Naive B cell (primary cell): ENCODE measurements around the gene SAP30BP. TPM values are rescaled to one million over a fixed set of nuclear protein-coding genes. Genes with fewer than 3 reads are reported as not detected.

ENCODE experiments used
- ATAC-seq, 2 donors: fragments of 150-1000 bp; cut with Tn5 transposase; 2 replicates each; pipeline ENCODE4 v1.10.0; 2021; ENCODE audit warnings: low read depth in 2 of 2, mild to moderate bottlenecking in 2 of 2, moderate library complexity in 2 of 2
- DNase-seq: peaks from one replicate; pipeline ENCODE4 v3.0.0; 2022
- H3K27ac Mint-ChIP-seq, 6 donors: one replicate each; pipeline ENCODE4 v1.8.0; 2020 to 2022; ENCODE audit warnings: mild to moderate bottlenecking in 6 of 6, mixed read lengths in 6 of 6, moderate library complexity in 5 of 6, inconsistent platforms in 2 of 6
- H3K27me3 Mint-ChIP-seq, 3 donors: one replicate each; pipeline ENCODE4 v1.8.0; 2021 to 2022; ENCODE audit warnings: mixed read lengths in 3 of 3, mild to moderate bottlenecking in 1 of 3
- H3K36me3 Mint-ChIP-seq, 2 donors: one replicate each; pipeline ENCODE4 v1.8.0; 2020 to 2022; ENCODE audit warnings: mixed read lengths in 2 of 2, inconsistent platforms in 1 of 2, mild to moderate bottlenecking in 1 of 2
- H3K4me1 Mint-ChIP-seq, 3 donors: one replicate each; pipeline ENCODE4 v1.8.0; 2020 to 2022; ENCODE audit warnings: mixed read lengths in 3 of 3, inconsistent platforms in 1 of 3, mild to moderate bottlenecking in 1 of 3, moderate library complexity in 1 of 3
- H3K4me3 Mint-ChIP-seq, 8 donors: one replicate each; pipeline ENCODE4 v1.8.0; 2020 to 2022; ENCODE audit warnings: mild to moderate bottlenecking in 8 of 8, mixed read lengths in 8 of 8, moderate library complexity in 8 of 8, inconsistent platforms in 2 of 8
- H3K9me3 Mint-ChIP-seq, 7 donors: one replicate each; pipeline ENCODE4 v1.8.0; 2020 to 2022; ENCODE audit warnings: mixed read lengths in 7 of 7, mild to moderate bottlenecking in 5 of 7, inconsistent platforms in 2 of 7, moderate library complexity in 1 of 7
- polyA plus RNA-seq, 6 donors: library from polyadenylated mRNA; unstranded; fragments of 300-500 nt; fragmentation: Illumina TruSeq; gene quantifications; one replicate each; pipeline ENCODE4 v1.2.3, GENCODE V29; 2021; ENCODE audit warnings: low read depth in 6 of 6

The SAP30BP gene
- polyA plus RNA-seq, 6 donors from 2014 or later = 72.3 to 105 (median 95.6) TPM

- H3K4me3 Mint-ChIP-seq = no peak overlapping the region
- no peak overlapping the region for H3K27ac Mint-ChIP-seq
- no peak for ATAC-seq
- no peaks in the 10 kb centered on the region for H3K36me3 Mint-ChIP-seq
- H3K9me3 Mint-ChIP-seq = peaks cover 0 to 1% (median 0%) of the 10 kb centered on the region in 7 donors
- peaks cover 8 to 15% (median 8%) of the 10 kb centered on the region in 3 donors for H3K4me1 Mint-ChIP-seq
- no peak for DNase-seq
- H3K27me3 Mint-ChIP-seq = peaks cover 0 to 7% (median 0%) of the 10 kb centered on the region in 3 donors
These were observed 70.2 kb downstream of the SAP30BP start for GRCh38 chr17:75737133-75737962.

GRCh38 chr17:75738218-75738802 lies 71.2 kb downstream of the SAP30BP start:
- Mint-ChIP-seq H3K9me3 (peaks cover 0 to 1% (median 0%) of the 10 kb centered on the region in 7 donors), H3K4me1 (peaks cover 8 to 15% (median 8%) of the 10 kb centered on the region in 3 donors), H3K27me3 (peaks cover 0 to 7% (median 0%) of the 10 kb centered on the region in 3 donors), H3K4me3 (no peak overlapping the region), H3K27ac (peak overlapping the region in 1 of 6 donors; percentile 78), H3K36me3 (no peaks in the 10 kb centered on the region)
- ATAC-seq = no peak
- no peak for DNase-seq

- Mint-ChIP-seq H3K9me3 (peaks cover 0 to 1% (median 0%) of the 10 kb centered on the region in 7 donors), H3K4me1 (peaks cover 7 to 15% (median 8%) of the 10 kb centered on the region in 3 donors), H3K27ac (no peak overlapping the region), H3K4me3 (no peak overlapping the region), H3K36me3 (no peaks in the 10 kb centered on the region), H3K27me3 (peaks cover 0 to 7% (median 0%) of the 10 kb centered on the region in 3 donors)
- ATAC-seq (no peak), DNase-seq (no peak)
These were observed 72.0 kb downstream of the SAP30BP start for GRCh38 chr17:75739174-75739573.

GRCh38 chr17:75739801-75740200 lies 72.7 kb downstream of the SAP30BP start:
- no peak for DNase-seq
- no peak for ATAC-seq
- Mint-ChIP-seq H3K4me1 (peaks cover under 1 to 9% (median 8%) of the 10 kb centered on the region in 3 donors), H3K4me3 (no peak overlapping the region), H3K27ac (no peak overlapping the region), H3K36me3 (no peaks in the 10 kb centered on the region), H3K9me3 (no peaks in the 10 kb centered on the region), H3K27me3 (peaks cover 0 to 7% (median 0%) of the 10 kb centered on the region in 3 donors)

GRCh38 chr17:75740215-75740614 lies 73.1 kb downstream of the SAP30BP start:
- no peak for DNase-seq
- no peak overlapping the region for H3K27ac Mint-ChIP-seq
- no peak for ATAC-seq
- no peaks in the 10 kb centered on the region for H3K9me3 Mint-ChIP-seq
- H3K27me3 Mint-ChIP-seq = peaks cover 0 to 7% (median 0%) of the 10 kb centered on the region in 3 donors
- H3K36me3 Mint-ChIP-seq = no peaks in the 10 kb centered on the region
- peaks cover 0 to 9% (median 8%) of the 10 kb centered on the region in 3 donors for H3K4me1 Mint-ChIP-seq
- H3K4me3 Mint-ChIP-seq = no peak overlapping the region

GRCh38 chr17:75740631-75741077 lies 73.5 kb downstream of the SAP30BP start:
- Mint-ChIP-seq H3K27me3 (peaks cover 0 to 7% (median 0%) of the 10 kb centered on the region in 3 donors), H3K27ac (no peak overlapping the region), H3K4me1 (peaks cover 0 to 9% (median 8%) of the 10 kb centered on the region in 3 donors), H3K36me3 (no peaks in the 10 kb centered on the region), H3K9me3 (no peaks in the 10 kb centered on the region), H3K4me3 (no peak overlapping the region)
- ATAC-seq (no peak), DNase-seq (no peak)

- Mint-ChIP-seq H3K4me3 (no peak overlapping the region), H3K4me1 (peaks cover 0 to 9% (median 8%) of the 10 kb centered on the region in 3 donors), H3K9me3 (no peaks in the 10 kb centered on the region), H3K27ac (no peak overlapping the region), H3K27me3 (peaks cover 0 to 7% (median 0%) of the 10 kb centered on the region in 3 donors), H3K36me3 (no peaks in the 10 kb centered on the region)
- no peak for DNase-seq
- no peak for ATAC-seq
These were observed 75.2 kb downstream of the SAP30BP start for GRCh38 chr17:75742337-75742736.

- DNase-seq = no peak
- Mint-ChIP-seq H3K4me3 (no peak overlapping the region), H3K27me3 (peaks cover 0 to 4% (median 0%) of the 10 kb centered on the region in 3 donors), H3K36me3 (no peaks in the 10 kb centered on the region), H3K27ac (no peak overlapping the region), H3K4me1 (peaks cover 5 to 7% (median 6%) of the 10 kb centered on the region in 3 donors), H3K9me3 (no peaks in the 10 kb centered on the region)
- ATAC-seq = no peak
These were observed 76.6 kb downstream of the SAP30BP start for GRCh38 chr17:75743625-75744206.

- H3K4me3 Mint-ChIP-seq = no peak overlapping the region
These were observed 81.6 kb downstream of the SAP30BP start for GRCh38 chr17:75748706-75749105.

GRCh38 chr17:75749545-75750389 lies 82.6 kb downstream of the SAP30BP start:
- peak; percentile 87 for DNase-seq
- H3K4me3 Mint-ChIP-seq = peak overlapping the region in 3 of 8 donors; percentile 9 to 44 (median 25)
- H3K36me3 Mint-ChIP-seq = no peaks in the 10 kb centered on the region
- peak overlapping the region in 5 of 6 donors; percentile 8 to 90 (median 52) for H3K27ac Mint-ChIP-seq
- H3K4me1 Mint-ChIP-seq = peaks cover 14 to 24% (median 19%) of the 10 kb centered on the region in 3 donors
- H3K9me3 Mint-ChIP-seq = no peaks in the 10 kb centered on the region
- peaks cover 0 to 4% (median 0%) of the 10 kb centered on the region in 3 donors for H3K27me3 Mint-ChIP-seq
- peak; percentile 78 to 80 for ATAC-seq

More at GRCh38 chr17:75748706-75749105, 81.6 kb downstream of the SAP30BP start:
- DNase-seq = no peak
- no peak overlapping the region for H3K27ac Mint-ChIP-seq
- ATAC-seq = no peak
- H3K9me3 Mint-ChIP-seq = no peaks in the 10 kb centered on the region
- no peaks in the 10 kb centered on the region for H3K36me3 Mint-ChIP-seq
- H3K27me3 Mint-ChIP-seq = peaks cover 0 to 4% (median 0%) of the 10 kb centered on the region in 3 donors
- H3K4me1 Mint-ChIP-seq = peaks cover 10 to 21% (median 15%) of the 10 kb centered on the region in 3 donors

- no peaks in the 10 kb centered on the region for H3K36me3 Mint-ChIP-seq
- H3K27me3 Mint-ChIP-seq = peaks cover 0 to 4% (median 0%) of the 10 kb centered on the region in 3 donors
- DNase-seq (no peak), ATAC-seq (no peak)
- H3K27ac Mint-ChIP-seq = no peak overlapping the region
- H3K4me1 Mint-ChIP-seq = peaks cover 17 to 28% (median 23%) of the 10 kb centered on the region in 3 donors
- H3K4me3 Mint-ChIP-seq = peak overlapping the region in 3 of 8 donors; percentile 13 to 42 (median 26)
- H3K9me3 Mint-ChIP-seq = no peaks in the 10 kb centered on the region
These were observed 83.7 kb downstream of the SAP30BP start for GRCh38 chr17:75750661-75751423.
